Chondrocyte (in vitro differentiated cells): ENCODE data around the gene NTMT1. TPM values are rescaled to one million over a fixed set of nuclear protein-coding genes. Genes with fewer than 3 reads are reported as not detected.

Experiments
- DNase-seq: peaks from one replicate; pipeline ENCODE4 v3.0.0; 2021; ENCODE audit warnings: mixed read lengths, low spot score
- H3K27ac Mint-ChIP-seq: one replicate; pipeline ENCODE4 v1.8.0; 2021; ENCODE audit warnings: mild to moderate bottlenecking, moderate library complexity, mixed read lengths; ENCODE audit not compliant: unreplicated experiment
- H3K27me3 Mint-ChIP-seq: 2 replicates; pipeline ENCODE4 v1.8.0; 2021; ENCODE audit warnings: low read depth, mixed read lengths
- H3K36me3 Mint-ChIP-seq: 2 replicates; pipeline ENCODE4 v1.8.0; 2021; ENCODE audit warnings: low read depth, mixed read lengths
- H3K4me1 Mint-ChIP-seq: 2 replicates; pipeline ENCODE4 v1.8.0; 2021; ENCODE audit warnings: low read depth, mild to moderate bottlenecking, mixed read lengths
- H3K4me3 Mint-ChIP-seq: one replicate; pipeline ENCODE4 v1.8.0; 2021; ENCODE audit warnings: mild to moderate bottlenecking, moderate library complexity, mixed read lengths; ENCODE audit not compliant: unreplicated experiment
- H3K9me3 Mint-ChIP-seq: 2 replicates; pipeline ENCODE4 v1.8.0; 2021; ENCODE audit warnings: low read depth, mixed read lengths
- total RNA-seq: library from RNA; stranded (reverse); gene quantifications from 3 replicates; pipeline ENCODE4 v1.2.1, GENCODE V29; 2021
- TF ChIP-seq, protein P1 (sequence below): fragments of 200-600 bp; sonication (generic); IDR thresholded peaks from 2 replicates; pipeline ENCODE4 v1.5.0; 2021; ENCODE audit warnings: antibody characterized with exemption, mild to moderate bottlenecking, moderate library complexity

NTMT1 gene
- total RNA-seq, 1 donor from 2014 or later, result 37.4 TPM

DNA sequence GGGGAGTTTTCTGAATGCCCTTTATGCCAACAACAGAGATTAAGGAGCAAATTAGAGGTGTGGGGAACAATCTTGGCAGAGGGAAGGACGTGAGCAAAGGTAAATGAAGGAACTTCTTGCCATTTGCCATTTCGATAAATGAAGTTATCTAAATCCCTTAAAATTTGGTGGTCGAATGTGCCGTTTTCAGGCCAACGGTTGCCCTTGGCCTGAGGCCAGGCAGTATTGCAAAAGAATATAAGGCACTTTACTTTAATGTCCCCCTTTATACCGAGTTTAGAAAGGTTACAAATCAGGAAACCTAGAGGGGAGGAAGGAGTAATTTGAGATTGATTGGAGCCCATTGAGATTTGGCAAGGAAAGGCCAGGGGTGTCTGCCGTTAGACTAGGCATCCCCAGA is 31.3 kb upstream of the NTMT1 start:
- Mint-ChIP-seq H3K4me3 (no peak overlapping the region), H3K9me3 (no peaks in the 10 kb centered on the region), H3K27ac (no peak overlapping the region), H3K4me1 (peaks cover 19% of the 10 kb centered on the region), H3K27me3 (no peaks in the 10 kb centered on the region), H3K36me3 (no peaks in the 10 kb centered on the region)
- no peak for DNase-seq
- TF ChIP-seq, protein P1, sequence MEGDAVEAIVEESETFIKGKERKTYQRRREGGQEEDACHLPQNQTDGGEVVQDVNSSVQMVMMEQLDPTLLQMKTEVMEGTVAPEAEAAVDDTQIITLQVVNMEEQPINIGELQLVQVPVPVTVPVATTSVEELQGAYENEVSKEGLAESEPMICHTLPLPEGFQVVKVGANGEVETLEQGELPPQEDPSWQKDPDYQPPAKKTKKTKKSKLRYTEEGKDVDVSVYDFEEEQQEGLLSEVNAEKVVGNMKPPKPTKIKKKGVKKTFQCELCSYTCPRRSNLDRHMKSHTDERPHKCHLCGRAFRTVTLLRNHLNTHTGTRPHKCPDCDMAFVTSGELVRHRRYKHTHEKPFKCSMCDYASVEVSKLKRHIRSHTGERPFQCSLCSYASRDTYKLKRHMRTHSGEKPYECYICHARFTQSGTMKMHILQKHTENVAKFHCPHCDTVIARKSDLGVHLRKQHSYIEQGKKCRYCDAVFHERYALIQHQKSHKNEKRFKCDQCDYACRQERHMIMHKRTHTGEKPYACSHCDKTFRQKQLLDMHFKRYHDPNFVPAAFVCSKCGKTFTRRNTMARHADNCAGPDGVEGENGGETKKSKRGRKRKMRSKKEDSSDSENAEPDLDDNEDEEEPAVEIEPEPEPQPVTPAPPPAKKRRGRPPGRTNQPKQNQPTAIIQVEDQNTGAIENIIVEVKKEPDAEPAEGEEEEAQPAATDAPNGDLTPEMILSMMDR, result no peak

DNA sequence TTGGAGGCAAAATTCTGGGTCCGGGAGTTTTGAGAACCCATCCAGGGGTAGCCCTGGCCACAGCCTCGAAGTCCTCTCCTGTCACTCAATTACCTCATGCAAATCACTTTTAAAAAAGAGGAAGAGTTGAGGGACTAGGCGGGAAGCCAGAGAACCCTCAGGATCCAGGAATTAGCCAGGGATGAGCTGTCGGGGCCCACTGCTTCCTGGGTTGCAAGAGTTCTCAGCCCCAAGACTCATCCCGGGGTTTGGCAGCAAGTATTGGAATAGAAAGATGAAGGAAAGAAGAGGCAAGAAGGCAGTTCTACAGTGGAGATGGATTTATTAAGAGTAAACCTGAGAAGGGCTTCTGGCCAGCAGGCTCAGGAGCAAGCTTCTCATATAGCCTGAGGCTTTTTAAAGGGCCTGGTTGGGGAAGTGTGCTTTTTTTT is 30.6 kb upstream of the NTMT1 start:
- H3K27ac Mint-ChIP-seq, result peak overlapping the region; percentile 22
- H3K36me3 Mint-ChIP-seq, result no peaks in the 10 kb centered on the region
- H3K4me1 Mint-ChIP-seq, result peaks cover 19% of the 10 kb centered on the region
- no peaks in the 10 kb centered on the region for H3K27me3 Mint-ChIP-seq
- TF ChIP-seq, protein P1, result no peak
- H3K9me3 Mint-ChIP-seq, result no peaks in the 10 kb centered on the region
- no peak overlapping the region for H3K4me3 Mint-ChIP-seq
- DNase-seq, result no peak

- Mint-ChIP-seq H3K4me3 (no peak overlapping the region), H3K9me3 (no peaks in the 10 kb centered on the region), H3K36me3 (no peaks in the 10 kb centered on the region), H3K27ac (no peak overlapping the region), H3K4me1 (peaks cover 19% of the 10 kb centered on the region), H3K27me3 (no peaks in the 10 kb centered on the region)
- TF ChIP-seq, protein P1, result no peak
- DNase-seq, result no peak
Observed at GRCh38 chr9:129595903-129596540, 29.9 kb upstream of the NTMT1 start.

DNA sequence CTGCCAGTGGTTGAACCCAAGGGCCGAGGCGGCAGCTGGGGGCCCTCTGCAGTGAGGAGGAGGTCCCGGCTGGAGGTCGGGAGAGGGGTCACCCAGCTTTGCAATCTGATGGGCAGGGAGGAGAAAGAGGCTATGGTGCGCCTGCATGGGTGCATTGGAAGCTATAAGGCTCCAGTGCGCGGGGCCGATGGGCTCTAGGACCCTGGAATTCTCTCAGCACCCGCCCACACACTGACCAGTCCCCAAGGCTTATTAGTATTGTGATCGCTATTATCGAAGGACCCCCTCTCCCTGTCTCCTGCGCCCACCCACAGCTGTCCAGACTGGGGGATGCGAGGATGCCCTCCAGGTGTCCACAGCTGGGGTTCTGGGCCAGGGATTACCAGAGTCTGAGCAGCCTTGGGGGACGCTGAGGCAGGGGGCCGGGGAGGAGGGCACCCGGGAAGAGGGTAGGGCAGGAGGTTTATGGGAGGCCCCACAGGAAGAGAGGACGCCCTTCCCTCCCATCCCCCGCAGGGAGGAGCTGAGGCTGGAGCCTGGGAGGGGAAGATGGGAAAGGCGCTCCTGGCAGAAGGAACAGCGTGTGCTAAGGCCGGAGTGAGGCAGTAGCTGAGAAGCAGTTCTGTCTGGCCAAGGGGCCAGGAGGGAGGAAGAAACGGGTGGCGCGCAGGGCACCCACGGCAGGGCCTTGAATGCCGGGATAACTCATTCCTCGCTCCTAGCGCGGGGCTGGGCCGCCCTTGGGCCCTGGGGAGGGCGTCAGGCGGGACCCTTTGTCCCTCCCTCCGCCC is 29.2 kb upstream of the NTMT1 start:
- Mint-ChIP-seq H3K27me3 (no peaks in the 10 kb centered on the region), H3K36me3 (no peaks in the 10 kb centered on the region), H3K4me1 (peaks cover 19% of the 10 kb centered on the region), H3K27ac (peak overlapping the region; percentile 49), H3K9me3 (no peaks in the 10 kb centered on the region), H3K4me3 (peak overlapping the region; percentile 63)
- DNase-seq, result no peak
- TF ChIP-seq, protein P1, result no peak

DNA sequence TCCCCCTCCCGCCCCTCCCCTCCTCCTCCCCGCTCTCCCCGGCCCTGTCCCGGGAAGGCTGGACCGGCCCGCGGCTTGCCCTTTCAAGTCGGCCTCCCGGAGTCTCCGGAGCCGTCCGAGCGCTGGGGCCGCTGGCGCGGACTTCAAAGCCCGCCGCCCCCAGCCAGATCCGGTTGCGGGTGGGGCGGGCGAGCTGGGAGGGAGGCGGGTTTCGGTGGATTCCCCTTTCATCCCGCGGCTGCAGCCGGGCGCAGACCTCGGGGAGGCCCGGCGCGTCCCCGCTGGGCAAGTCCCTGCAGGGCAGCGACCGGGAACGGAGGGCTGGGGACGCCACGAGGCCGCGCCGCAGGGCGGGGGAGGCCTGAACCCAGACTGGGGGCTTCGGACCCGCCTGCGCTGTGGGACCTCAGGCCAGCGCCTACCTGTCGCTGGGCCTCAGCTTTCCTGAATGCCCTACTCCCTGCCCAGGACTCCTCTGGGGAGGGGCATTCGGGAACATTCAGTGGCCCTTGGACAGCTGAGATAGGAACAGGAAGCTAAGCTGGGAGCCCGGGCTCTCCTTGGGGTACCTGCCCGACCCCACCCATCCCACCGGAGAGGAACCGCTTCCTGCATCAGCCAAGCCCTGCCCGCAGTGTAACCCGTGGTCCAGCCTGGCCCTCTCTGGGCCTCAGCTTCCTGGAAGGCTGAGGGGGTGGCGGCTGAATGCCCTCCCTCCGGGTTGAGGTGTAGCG is 28.4 kb upstream of the NTMT1 start:
- no peak for DNase-seq
- Mint-ChIP-seq H3K27me3 (no peaks in the 10 kb centered on the region), H3K27ac (no peak overlapping the region), H3K36me3 (no peaks in the 10 kb centered on the region), H3K4me3 (no peak overlapping the region), H3K4me1 (peaks cover 22% of the 10 kb centered on the region), H3K9me3 (no peaks in the 10 kb centered on the region)
- TF ChIP-seq, protein P1, result no peak
